ENCODE data around the gene INO80B. TPM values are rescaled to one million over a fixed set of nuclear protein-coding genes. Genes with fewer than 3 reads are reported as not detected.
A peak's percentile ranks its signal among the peaks of the same experiment; 100 is the strongest.

Gene INO80B
- total and polyA plus RNA-seq, 9 of the 15 experiments (the other 6 are each of a cell fraction or from before 2014, with no cell fraction given): 0.41 to 22.6 (median 9.0) TPM

DNA sequence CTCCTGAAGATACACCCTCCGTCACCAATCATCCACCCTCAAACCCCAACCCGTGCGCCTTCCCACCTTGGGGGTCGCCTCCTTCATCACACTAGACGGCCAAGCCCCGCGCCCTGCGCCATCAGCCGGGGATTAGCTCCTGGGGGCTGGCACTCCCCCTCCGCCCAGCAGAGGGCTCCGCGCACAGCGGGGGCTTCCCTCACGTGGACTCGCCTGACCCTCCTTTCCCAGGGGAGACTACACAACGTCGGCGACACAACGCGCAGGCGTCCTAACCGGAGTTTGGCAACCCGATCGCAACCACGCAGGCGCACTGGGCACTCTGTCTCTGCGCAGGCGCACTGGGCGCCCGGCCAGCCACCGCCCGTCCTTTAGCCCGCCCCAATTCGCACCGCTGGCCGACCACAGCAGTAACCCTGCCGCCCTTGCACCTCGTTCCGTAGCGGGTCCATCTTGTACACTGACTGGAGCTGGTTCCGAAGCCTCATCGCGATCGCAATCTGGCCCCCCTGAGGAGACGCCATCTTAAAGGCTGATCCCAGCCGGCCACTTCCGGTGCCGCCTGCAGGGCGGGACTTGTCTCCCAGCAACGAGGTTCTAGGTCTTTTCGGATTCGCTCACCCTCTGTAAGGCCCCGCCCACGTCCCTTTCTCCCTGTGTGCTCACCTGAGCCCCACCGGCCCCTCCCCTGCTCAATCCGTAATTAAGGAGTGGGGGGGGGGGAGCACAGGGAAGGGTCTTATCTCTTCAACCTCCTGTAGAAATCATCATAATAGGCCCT, 52.4 kb downstream of the INO80B start, which contains the start of gene PCGF1 (continued):
- TF ChIP-seq MGA (IDR thresholded peaks at IDR 0.05) (peak; percentile 33), RFX1 (IDR thresholded peaks at IDR 0.05) (peak; percentile 98), NCOA2 (IDR thresholded peaks at IDR 0.05; ENCODE audit: partially characterized antibody in 2 of 2) (no peak), HNRNPLL (IDR thresholded peaks at IDR 0.05; ENCODE audit: low read depth, low read length, poor library complexity, severe bottlenecking) (no peak), TCF3 (CRISPR knock-in tag; IDR thresholded peaks at IDR 0.05) (peak; percentile 4)
- TF ChIP-seq, protein P1, sequence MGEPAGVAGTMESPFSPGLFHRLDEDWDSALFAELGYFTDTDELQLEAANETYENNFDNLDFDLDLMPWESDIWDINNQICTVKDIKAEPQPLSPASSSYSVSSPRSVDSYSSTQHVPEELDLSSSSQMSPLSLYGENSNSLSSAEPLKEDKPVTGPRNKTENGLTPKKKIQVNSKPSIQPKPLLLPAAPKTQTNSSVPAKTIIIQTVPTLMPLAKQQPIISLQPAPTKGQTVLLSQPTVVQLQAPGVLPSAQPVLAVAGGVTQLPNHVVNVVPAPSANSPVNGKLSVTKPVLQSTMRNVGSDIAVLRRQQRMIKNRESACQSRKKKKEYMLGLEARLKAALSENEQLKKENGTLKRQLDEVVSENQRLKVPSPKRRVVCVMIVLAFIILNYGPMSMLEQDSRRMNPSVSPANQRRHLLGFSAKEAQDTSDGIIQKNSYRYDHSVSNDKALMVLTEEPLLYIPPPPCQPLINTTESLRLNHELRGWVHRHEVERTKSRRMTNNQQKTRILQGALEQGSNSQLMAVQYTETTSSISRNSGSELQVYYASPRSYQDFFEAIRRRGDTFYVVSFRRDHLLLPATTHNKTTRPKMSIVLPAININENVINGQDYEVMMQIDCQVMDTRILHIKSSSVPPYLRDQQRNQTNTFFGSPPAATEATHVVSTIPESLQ (CRISPR knock-in tag; IDR thresholded peaks at IDR 0.05): peak; percentile 64; the same call in 1 of the 2 replicates
- TF ChIP-seq, protein P2, sequence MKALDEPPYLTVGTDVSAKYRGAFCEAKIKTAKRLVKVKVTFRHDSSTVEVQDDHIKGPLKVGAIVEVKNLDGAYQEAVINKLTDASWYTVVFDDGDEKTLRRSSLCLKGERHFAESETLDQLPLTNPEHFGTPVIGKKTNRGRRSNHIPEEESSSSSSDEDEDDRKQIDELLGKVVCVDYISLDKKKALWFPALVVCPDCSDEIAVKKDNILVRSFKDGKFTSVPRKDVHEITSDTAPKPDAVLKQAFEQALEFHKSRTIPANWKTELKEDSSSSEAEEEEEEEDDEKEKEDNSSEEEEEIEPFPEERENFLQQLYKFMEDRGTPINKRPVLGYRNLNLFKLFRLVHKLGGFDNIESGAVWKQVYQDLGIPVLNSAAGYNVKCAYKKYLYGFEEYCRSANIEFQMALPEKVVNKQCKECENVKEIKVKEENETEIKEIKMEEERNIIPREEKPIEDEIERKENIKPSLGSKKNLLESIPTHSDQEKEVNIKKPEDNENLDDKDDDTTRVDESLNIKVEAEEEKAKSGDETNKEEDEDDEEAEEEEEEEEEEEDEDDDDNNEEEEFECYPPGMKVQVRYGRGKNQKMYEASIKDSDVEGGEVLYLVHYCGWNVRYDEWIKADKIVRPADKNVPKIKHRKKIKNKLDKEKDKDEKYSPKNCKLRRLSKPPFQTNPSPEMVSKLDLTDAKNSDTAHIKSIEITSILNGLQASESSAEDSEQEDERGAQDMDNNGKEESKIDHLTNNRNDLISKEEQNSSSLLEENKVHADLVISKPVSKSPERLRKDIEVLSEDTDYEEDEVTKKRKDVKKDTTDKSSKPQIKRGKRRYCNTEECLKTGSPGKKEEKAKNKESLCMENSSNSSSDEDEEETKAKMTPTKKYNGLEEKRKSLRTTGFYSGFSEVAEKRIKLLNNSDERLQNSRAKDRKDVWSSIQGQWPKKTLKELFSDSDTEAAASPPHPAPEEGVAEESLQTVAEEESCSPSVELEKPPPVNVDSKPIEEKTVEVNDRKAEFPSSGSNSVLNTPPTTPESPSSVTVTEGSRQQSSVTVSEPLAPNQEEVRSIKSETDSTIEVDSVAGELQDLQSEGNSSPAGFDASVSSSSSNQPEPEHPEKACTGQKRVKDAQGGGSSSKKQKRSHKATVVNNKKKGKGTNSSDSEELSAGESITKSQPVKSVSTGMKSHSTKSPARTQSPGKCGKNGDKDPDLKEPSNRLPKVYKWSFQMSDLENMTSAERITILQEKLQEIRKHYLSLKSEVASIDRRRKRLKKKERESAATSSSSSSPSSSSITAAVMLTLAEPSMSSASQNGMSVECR (CRISPR knock-in tag; IDR thresholded peaks at IDR 0.05): peak; percentile 89

Measured in K562 (cell line).